Neural cell (in vitro differentiated cells): Measurements from ENCODE around the gene MPDU1. TPM values are rescaled to one million over a fixed set of nuclear protein-coding genes. Genes with fewer than 3 reads are reported as not detected.
"Not testable (repeated sequence)": the region's sequence is repeated elsewhere in the genome, so short reads cannot be mapped to it uniquely, and the experiment has no call there.

Source experiments
- H2AFZ ChIP-seq: fragments of 200-600, 300-800 bp; sonication (generic), shearing (Covaris generic); 2 replicates; pipeline ENCODE4 v1.6.0; 2014; ENCODE audit warnings: low read depth, mild to moderate bottlenecking, antibody characterized with exemption, low read length, moderate library complexity
- H3F3A ChIP-seq: fragments of 200-600 bp; shearing (Covaris generic); 2 replicates; pipeline ENCODE4 v1.6.1; 2016; ENCODE audit warnings: mild to moderate bottlenecking, moderate library complexity, mixed read lengths, antibody characterized with exemption, low read length; ENCODE audit not compliant: insufficient read depth, poor library complexity, severe bottlenecking
- H3K27ac ChIP-seq: fragments of 200-600, 300-800 bp; sonication (generic), shearing (Covaris generic); 2 replicates; pipeline ENCODE4 v1.5.1; 2014; ENCODE audit warnings: mild to moderate bottlenecking, low read length, moderate library complexity
- H3K27me3 ChIP-seq: fragments of 300-800, 200-600 bp; sonication (generic), shearing (Covaris generic); 2 replicates; pipeline ENCODE4 v1.6.0; 2014; ENCODE audit warnings: mild to moderate bottlenecking, low read depth, low read length, moderate library complexity; ENCODE audit not compliant: insufficient read depth
- H3K36me3 ChIP-seq: fragments of 300-800, 200-600 bp; sonication (generic), shearing (Covaris generic); 2 replicates; pipeline ENCODE4 v1.5.1; 2014; ENCODE audit warnings: mild to moderate bottlenecking, antibody characterized with exemption, low read length, moderate library complexity; ENCODE audit not compliant: insufficient read depth
- H3K4me2 ChIP-seq: fragments of 300-800, 200-600 bp; sonication (generic), shearing (Covaris generic); 2 replicates; pipeline ENCODE4 v1.6.0; 2014; ENCODE audit warnings: mild to moderate bottlenecking, low read length
- H3K4me3 ChIP-seq: fragments of 300-800, 200-600 bp; sonication (generic), shearing (Covaris generic); 2 replicates; pipeline ENCODE4 v1.5.1; 2014; ENCODE audit warnings: mild to moderate bottlenecking, low read length, moderate library complexity
- H3K79me2 ChIP-seq: fragments of 200-600 bp; shearing (Covaris generic); replicated peaks from 2 replicates; pipeline ENCODE4 v1.6.0; 2014; ENCODE audit warnings: mild to moderate bottlenecking, low read length, moderate library complexity; ENCODE audit not compliant: insufficient read depth
- H3K9ac ChIP-seq: fragments of 300-800, 200-600 bp; sonication (generic), shearing (Covaris generic); 2 replicates; pipeline ENCODE4 v1.6.1; 2016; ENCODE audit warnings: mild to moderate bottlenecking, low read length, mixed read lengths
- H3K9me2 ChIP-seq: fragments of 200-600 bp; shearing (Covaris generic); 2 replicates; pipeline ENCODE4 v1.6.1; 2016; ENCODE audit warnings: mild to moderate bottlenecking, low read length, mixed read lengths; ENCODE audit not compliant: insufficient read depth
- H3K9me3 ChIP-seq: fragments of 200-600, 300-800 bp; sonication (generic), shearing (Covaris generic); 2 replicates; pipeline ENCODE4 v1.6.1; 2016; ENCODE audit warnings: mild to moderate bottlenecking, mixed run types, low read length, moderate library complexity, mixed read lengths
- H4K20me1 ChIP-seq: fragments of 200-600 bp; shearing (Covaris generic); 2 replicates; pipeline ENCODE4 v1.6.1; 2016; ENCODE audit warnings: mild to moderate bottlenecking, mixed run types; ENCODE audit not compliant: insufficient read depth
- EP300 ChIP-seq: fragments of 450-650 bp; conservative IDR thresholded peaks from 2 replicates; pipeline ENCODE4 v1.6.1; 2014; ENCODE audit warnings: antibody characterized with exemption, mild to moderate bottlenecking, moderate library complexity; ENCODE audit not compliant: poor library complexity, severe bottlenecking
- EZH2 ChIP-seq: fragments of 200-600, 300-800 bp; shearing (Covaris generic), sonication (generic); IDR thresholded peaks from 2 replicates; pipeline ENCODE4 v1.6.1; 2014; ENCODE audit warnings: antibody characterized with exemption, low read length, borderline replicate concordance, mild to moderate bottlenecking; ENCODE audit not compliant: insufficient read depth, poor library complexity, severe bottlenecking
- MXI1 ChIP-seq: fragments of 450-650 bp; conservative IDR thresholded peaks from 2 replicates; pipeline ENCODE4 v1.6.1; 2014; ENCODE audit warnings: antibody characterized with exemption, mild to moderate bottlenecking; ENCODE audit not compliant: poor library complexity, severe bottlenecking
- POLR2AphosphoS5 ChIP-seq: IDR thresholded peaks from 2 replicates; pipeline ENCODE4 v1.6.1; 2012
- RAD21 ChIP-seq: fragments of 450-650 bp; conservative IDR thresholded peaks from 2 replicates; pipeline ENCODE4 v1.6.1; 2014; ENCODE audit warnings: antibody characterized with exemption, mild to moderate bottlenecking, moderate library complexity
- REST ChIP-seq: IDR thresholded peaks from 2 replicates; pipeline ENCODE4 v1.6.1; 2012; ENCODE audit warnings: borderline replicate concordance
- SMC3 ChIP-seq: fragments of 450-650 bp; conservative IDR thresholded peaks from 2 replicates; pipeline ENCODE4 v1.6.1; 2014; ENCODE audit warnings: antibody characterized with exemption, mild to moderate bottlenecking, moderate library complexity; ENCODE audit not compliant: poor library complexity
- TAF1 ChIP-seq: IDR thresholded peaks from 2 replicates; pipeline ENCODE4 v1.6.1; 2012; ENCODE audit warnings: low read depth
- polyA plus RNA-seq: library from polyadenylated mRNA; depleted of rRNA; stranded (reverse); fragments of >200 nt; gene quantifications from 2 replicates; pipeline ENCODE4 v1.2.3, GENCODE V29; 2014
- TF ChIP-seq, protein P1 (sequence below): fragments of 450-650 bp; IDR thresholded peaks from 2 replicates; pipeline ENCODE4 v1.5.1; 2014; ENCODE audit warnings: antibody characterized with exemption, mild to moderate bottlenecking, moderate library complexity; ENCODE audit not compliant: poor library complexity, severe bottlenecking

The MPDU1 gene
- polyA plus RNA-seq, 1 donor from 2014 or later = 110 TPM

DNA sequence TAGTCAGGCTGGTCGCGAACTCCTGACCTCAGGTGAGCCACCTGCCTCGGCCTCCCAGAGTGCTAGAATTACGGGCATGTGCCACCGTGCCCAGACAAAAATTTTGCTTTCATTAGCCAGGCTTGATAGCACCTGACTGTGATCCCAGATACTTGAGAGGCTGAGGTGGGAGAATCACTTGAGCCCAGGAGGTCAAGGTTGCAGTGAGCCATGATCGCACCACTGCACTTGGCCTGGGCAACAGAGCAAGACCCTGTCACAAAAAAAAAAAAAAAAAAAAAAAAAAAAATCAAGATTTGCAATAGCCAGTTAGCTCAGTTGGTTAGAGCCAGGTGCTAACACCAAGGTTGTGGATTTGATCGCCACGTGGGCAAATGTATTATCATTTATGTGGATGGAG, 37.2 kb downstream of the MPDU1 start:
- H3K27me3 ChIP-seq = no peaks in the 10 kb centered on the region
- no peak overlapping the region for H2AFZ ChIP-seq
- no peak overlapping the region for H3K4me3 ChIP-seq
- H3K27ac ChIP-seq = no peak overlapping the region
- no peaks in the 10 kb centered on the region for H3F3A ChIP-seq
- no peaks in the 10 kb centered on the region for H4K20me1 ChIP-seq
- H3K79me2 ChIP-seq = no peaks in the 10 kb centered on the region
- no peak overlapping the region for H3K4me2 ChIP-seq
- H3K36me3 ChIP-seq = no peaks in the 10 kb centered on the region
- TF ChIP-seq, protein P1, sequence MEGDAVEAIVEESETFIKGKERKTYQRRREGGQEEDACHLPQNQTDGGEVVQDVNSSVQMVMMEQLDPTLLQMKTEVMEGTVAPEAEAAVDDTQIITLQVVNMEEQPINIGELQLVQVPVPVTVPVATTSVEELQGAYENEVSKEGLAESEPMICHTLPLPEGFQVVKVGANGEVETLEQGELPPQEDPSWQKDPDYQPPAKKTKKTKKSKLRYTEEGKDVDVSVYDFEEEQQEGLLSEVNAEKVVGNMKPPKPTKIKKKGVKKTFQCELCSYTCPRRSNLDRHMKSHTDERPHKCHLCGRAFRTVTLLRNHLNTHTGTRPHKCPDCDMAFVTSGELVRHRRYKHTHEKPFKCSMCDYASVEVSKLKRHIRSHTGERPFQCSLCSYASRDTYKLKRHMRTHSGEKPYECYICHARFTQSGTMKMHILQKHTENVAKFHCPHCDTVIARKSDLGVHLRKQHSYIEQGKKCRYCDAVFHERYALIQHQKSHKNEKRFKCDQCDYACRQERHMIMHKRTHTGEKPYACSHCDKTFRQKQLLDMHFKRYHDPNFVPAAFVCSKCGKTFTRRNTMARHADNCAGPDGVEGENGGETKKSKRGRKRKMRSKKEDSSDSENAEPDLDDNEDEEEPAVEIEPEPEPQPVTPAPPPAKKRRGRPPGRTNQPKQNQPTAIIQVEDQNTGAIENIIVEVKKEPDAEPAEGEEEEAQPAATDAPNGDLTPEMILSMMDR = no peak
- TF ChIP-seq REST (no peak), MXI1 (no peak), POLR2AphosphoS5 (no peak), SMC3 (no peak), EP300 (no peak), EZH2 (no peak), TAF1 (no peak), RAD21 (no peak)
- H3K9me2 ChIP-seq = no peaks in the 10 kb centered on the region
- no peak overlapping the region for H3K9ac ChIP-seq
- H3K9me3 ChIP-seq = no peaks in the 10 kb centered on the region

DNA sequence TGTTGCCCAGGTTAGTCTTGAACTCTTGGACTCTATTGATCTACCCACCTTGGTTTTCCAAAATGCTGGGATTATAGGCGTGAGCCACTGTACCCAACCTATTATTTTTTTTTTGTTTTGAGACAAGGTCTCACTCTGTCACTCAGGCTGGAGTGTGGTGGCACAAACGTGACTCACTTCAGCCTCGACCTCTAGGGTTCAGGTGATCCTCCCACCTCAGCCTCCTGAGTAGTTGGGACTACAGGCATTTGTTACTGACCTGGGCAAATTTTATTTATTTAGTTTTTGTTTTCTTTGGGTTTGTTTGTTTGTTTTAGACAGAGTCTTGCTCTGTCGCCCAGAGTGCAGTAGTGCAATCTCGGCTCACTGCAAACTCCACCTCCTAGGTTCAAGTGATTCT, 40.0 kb downstream of the MPDU1 start:
- no peak for TF ChIP-seq EP300
- no peak for TF ChIP-seq MXI1

DNA sequence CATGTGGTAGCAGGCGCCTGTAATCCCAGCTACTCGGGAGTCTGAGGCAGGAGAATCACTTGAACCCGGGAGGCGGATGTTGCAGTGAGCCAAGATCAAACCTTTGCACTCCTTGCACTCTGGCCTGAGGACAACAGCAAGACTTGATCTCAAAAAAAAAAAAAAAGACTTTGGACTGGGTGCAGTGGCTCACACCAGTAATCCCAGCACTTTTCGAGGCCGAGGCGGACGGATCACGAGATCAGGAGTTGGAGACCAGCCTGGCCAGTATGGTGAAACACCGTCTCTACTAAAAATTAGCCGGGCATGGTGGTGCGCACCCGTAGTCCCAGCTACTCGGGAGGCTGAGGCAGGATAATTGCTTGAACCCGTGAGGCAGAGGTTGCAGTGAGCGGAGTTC, 42.1 kb downstream of the MPDU1 start:
- H3K9ac ChIP-seq, H3K4me2 ChIP-seq, H3F3A ChIP-seq, H3K27me3 ChIP-seq, H3K27ac ChIP-seq, H3K9me3 ChIP-seq, H4K20me1 ChIP-seq, H3K9me2 ChIP-seq, H3K36me3 ChIP-seq, H2AFZ ChIP-seq, H3K4me3 ChIP-seq: not testable (repeated sequence)
- peaks cover 11% of the 10 kb centered on the region for H3K79me2 ChIP-seq

More for the DNA sequence above, 40.0 kb downstream of the MPDU1 start:
- Histone ChIP-seq H3K9ac (no peak overlapping the region), H3K4me2 (no peak overlapping the region), H3K4me3 (no peak overlapping the region), H4K20me1 (no peaks in the 10 kb centered on the region), H3K9me2 (no peaks in the 10 kb centered on the region), H2AFZ (no peak overlapping the region), H3K79me2 (peaks cover 11% of the 10 kb centered on the region), H3K9me3 (no peaks in the 10 kb centered on the region), H3K27ac (no peak overlapping the region), H3K36me3 (no peaks in the 10 kb centered on the region), H3F3A (no peaks in the 10 kb centered on the region), H3K27me3 (no peaks in the 10 kb centered on the region)
